HG02943 (cell line): ENCODE measurements around the gene ERC2.

Experiments used
- ATAC-seq: cut with Tn5 transposase; IDR thresholded peaks from one replicate; pipeline ENCODE4 v1.9.1; 2021; ENCODE audit warnings: mild to moderate bottlenecking, low read depth, moderate library complexity; ENCODE audit not compliant: unreplicated experiment

The ERC2 gene

GRCh38 chr3:55592572-55592971 lies 875.7 kb downstream of the ERC2 start:
- no peak for ATAC-seq

- no peak for ATAC-seq
Observed at GRCh38 chr3:55591888-55592287, 876.4 kb downstream of the ERC2 start.

GRCh38 chr3:55588146-55588765 lies 880.0 kb downstream of the ERC2 start:
- no peak for ATAC-seq

- no peak for ATAC-seq
Observed at GRCh38 chr3:55585856-55586255, 882.4 kb downstream of the ERC2 start.

GRCh38 chr3:55584716-55585368 lies 883.4 kb downstream of the ERC2 start:
- ATAC-seq, result no peak

- no peak for ATAC-seq
Observed at GRCh38 chr3:55584030-55584429, 884.2 kb downstream of the ERC2 start.

- no peak for ATAC-seq
Observed at GRCh38 chr3:55583475-55583874, 884.8 kb downstream of the ERC2 start.

GRCh38 chr3:55579496-55579895 lies 888.8 kb downstream of the ERC2 start:
- ATAC-seq, result no peak

- no peak for ATAC-seq
Observed at GRCh38 chr3:55576621-55577388, 891.5 kb downstream of the ERC2 start.

- ATAC-seq, result no peak
Observed at GRCh38 chr3:55574671-55575070, 893.6 kb downstream of the ERC2 start.

- ATAC-seq, result no peak
Observed at GRCh38 chr3:55572816-55573215, 895.5 kb downstream of the ERC2 start.

GRCh38 chr3:55571913-55572312 lies 896.4 kb downstream of the ERC2 start:
- ATAC-seq, result no peak

- ATAC-seq, result no peak
Observed at GRCh38 chr3:55571216-55571813, 897.0 kb downstream of the ERC2 start.

GRCh38 chr3:55570271-55570711 lies 898.0 kb downstream of the ERC2 start:
- ATAC-seq, result no peak

- no peak for ATAC-seq
Observed at GRCh38 chr3:55569033-55569599, 899.2 kb downstream of the ERC2 start.

- no peak for ATAC-seq
Observed at GRCh38 chr3:55567615-55568014, 900.7 kb downstream of the ERC2 start.

GRCh38 chr3:55567121-55567520 lies 901.1 kb downstream of the ERC2 start:
- ATAC-seq, result no peak

- no peak for ATAC-seq
Observed at GRCh38 chr3:55565521-55565920, 902.7 kb downstream of the ERC2 start.

- no peak for ATAC-seq
Observed at GRCh38 chr3:55564726-55565125, 903.5 kb downstream of the ERC2 start.

- ATAC-seq, result no peak
Observed at GRCh38 chr3:55562700-55563099, 905.6 kb downstream of the ERC2 start.
